GM23248 (cell line): ENCODE measurements around the gene DCHS2. TPM values are rescaled to one million over a fixed set of nuclear protein-coding genes. Genes with fewer than 3 reads are reported as not detected.

ENCODE experiments used
- DNase-seq: peaks from one replicate; pipeline ENCODE4 v3.0.0-alpha.2; 2015
- H2AFZ ChIP-seq: fragments of 200-600 bp; sonication (generic); 2 replicates; pipeline ENCODE4 v1.6.1; 2016; ENCODE audit warnings: antibody characterized with exemption
- H3F3A ChIP-seq: fragments of 200-600 bp; sonication (generic); 2 replicates; pipeline ENCODE4 v1.6.1; 2016; ENCODE audit warnings: mild to moderate bottlenecking, antibody characterized with exemption, mixed run types; ENCODE audit not compliant: insufficient read depth
- H3K27ac ChIP-seq: fragments of 200-600 bp; sonication (generic); 2 replicates; pipeline ENCODE4 v1.5.1; 2016; ENCODE audit warnings: mild to moderate bottlenecking
- H3K27me3 ChIP-seq: fragments of 200-600 bp; sonication (generic); replicated peaks from 2 replicates; pipeline ENCODE4 v1.6.1; 2016; ENCODE audit warnings: mild to moderate bottlenecking; ENCODE audit not compliant: insufficient read depth
- H3K36me3 ChIP-seq: fragments of 200-600 bp; sonication (generic); 2 replicates; pipeline ENCODE4 v1.6.1; 2016; ENCODE audit warnings: low read depth, mild to moderate bottlenecking
- H3K4me1 ChIP-seq: fragments of 200-600 bp; sonication (generic); 2 replicates; pipeline ENCODE4 v1.6.1; 2016; ENCODE audit warnings: mild to moderate bottlenecking; ENCODE audit not compliant: insufficient read depth
- H3K4me2 ChIP-seq: fragments of 200-600 bp; sonication (generic); one replicate; pipeline ENCODE4 v1.6.1; 2016; ENCODE audit warnings: mild to moderate bottlenecking; ENCODE audit not compliant: unreplicated experiment
- H3K4me3 ChIP-seq: fragments of 200-600 bp; sonication (generic); 2 replicates; pipeline ENCODE4 v1.5.1; 2016; ENCODE audit warnings: mild to moderate bottlenecking
- H3K79me2 ChIP-seq: fragments of 200-600 bp; sonication (generic); 2 replicates; pipeline ENCODE4 v1.6.1; 2016; ENCODE audit warnings: mild to moderate bottlenecking; ENCODE audit not compliant: insufficient read depth
- H3K9ac ChIP-seq: fragments of 200-600 bp; sonication (generic); 2 replicates; pipeline ENCODE4 v1.6.1; 2016; ENCODE audit warnings: mild to moderate bottlenecking
- H3K9me2 ChIP-seq: fragments of 200-600 bp; sonication (generic); 2 replicates; pipeline ENCODE4 v1.6.1; 2016; ENCODE audit warnings: mixed run types, mild to moderate bottlenecking, moderate library complexity; ENCODE audit not compliant: insufficient read depth
- H3K9me3 ChIP-seq: fragments of 200-600 bp; sonication (generic); one replicate; pipeline ENCODE4 v1.6.1; 2017; ENCODE audit warnings: low read depth
- H4K20me1 ChIP-seq: fragments of 200-600 bp; sonication (generic); 2 replicates; pipeline ENCODE4 v1.6.0; 2016; ENCODE audit not compliant: insufficient read depth
- EZH2 ChIP-seq: fragments of 200-600 bp; sonication (generic); IDR thresholded peaks from 2 replicates; pipeline ENCODE4 v1.6.1; 2018; ENCODE audit warnings: antibody characterized with exemption, mild to moderate bottlenecking; ENCODE audit not compliant: insufficient read depth, poor library complexity, severe bottlenecking
- EZH2phosphoT487 ChIP-seq: fragments of 200-600 bp; sonication (generic); IDR thresholded peaks from 2 replicates; pipeline ENCODE4 v1.6.1; 2018; ENCODE audit warnings: antibody characterized with exemption, moderate library complexity, mild to moderate bottlenecking, low read depth; ENCODE audit not compliant: insufficient read depth
- WGBS, 2 experiments: methylation state at CpG; one replicate each; pipeline ENCODE4 v1.1.6; 2015 to 2017; ENCODE audit warnings: low lambda C conversion rate in 2 of 2, low coverage in 1 of 2; ENCODE audit errors: missing lambda C conversion rate in 2 of 2; 5-methylcytosine and 5-hydroxymethylcytosine counted together
- in situ Hi-C: fragments of 300-500 bp; cut with MboI; formaldehyde crosslinking; loops from 2 replicates; pipeline ENCODE4 v1.15.0; 2020
- polyA plus RNA-seq: library from polyadenylated mRNA; unstranded; fragments of >200 nt; fragmentation: Nextera tagmentation; extraction: Ambion mirVana; gene quantifications from 2 replicates; pipeline ENCODE4 v1.2.1, GENCODE V29; 2016
- total RNA-seq: library from RNA; depleted of rRNA; stranded (reverse); fragments of >200 nt; shearing (Covaris generic); gene quantifications from 2 replicates; pipeline ENCODE4 v1.2.3, GENCODE V29; 2014

Gene DCHS2
- total and polyA plus RNA-seq, 2 experiments from 2014 or later, result not detected

DNA sequence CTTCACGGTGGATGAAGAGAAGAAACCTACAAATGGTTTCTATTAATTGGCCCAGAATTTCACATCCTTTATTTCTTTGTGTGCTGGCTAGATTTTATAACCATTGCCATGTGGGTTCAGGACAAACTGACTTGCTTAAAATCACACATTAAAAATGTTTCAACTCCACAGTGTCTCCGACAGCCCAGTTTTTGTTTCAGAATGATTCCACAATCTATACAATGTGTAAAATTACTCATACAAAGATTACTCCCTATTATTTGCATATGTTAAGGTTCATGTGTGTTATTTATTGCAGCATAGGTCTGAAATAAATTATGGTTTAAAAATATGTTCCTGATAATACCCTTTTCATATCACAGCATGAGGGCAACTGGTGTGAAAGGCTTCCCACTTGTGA, 20.6 kb downstream of the DCHS2 start:
- in situ Hi-C loops, result no loop called here

DNA sequence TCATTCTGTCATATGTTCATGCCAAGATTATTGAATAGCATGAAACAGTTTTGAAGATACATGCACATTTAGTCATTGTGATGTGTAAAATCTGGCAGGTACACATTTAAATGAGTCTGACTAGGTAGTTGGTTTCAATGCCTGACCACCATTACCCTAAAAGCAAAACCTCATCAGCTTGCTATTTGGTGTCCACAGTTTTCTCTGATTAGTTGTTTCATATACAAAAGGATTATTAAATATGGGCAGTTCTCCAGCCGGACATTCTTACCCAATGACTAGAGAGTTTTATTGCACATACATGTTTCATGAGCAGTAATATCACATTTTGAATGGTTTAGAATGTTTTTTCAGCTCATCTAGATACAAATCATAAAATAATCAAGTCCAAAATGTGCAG, 23.7 kb downstream of the DCHS2 start:
- H2AFZ ChIP-seq, result no peak overlapping the region
- H3K9ac ChIP-seq, result no peak overlapping the region
- H3K9me3 ChIP-seq, result no peaks in the 10 kb centered on the region
- no peak for TF ChIP-seq EZH2
- in situ Hi-C loops, result no loop called here
- no peaks in the 10 kb centered on the region; the same call in 1 of the 2 replicates for H3K4me1 ChIP-seq
- H3K27ac ChIP-seq, result no peak overlapping the region
- 0 out of 2 replicates have a peak, but pooled peaks cover 4% of the 10 kb centered on the region for H3K27me3 ChIP-seq
- no peaks in the 10 kb centered on the region for H3F3A ChIP-seq
- H3K4me2 ChIP-seq, result no peak overlapping the region
- no peaks in the 10 kb centered on the region for H4K20me1 ChIP-seq
- H3K36me3 ChIP-seq, result no peaks in the 10 kb centered on the region
- 84 to 86% methylated on average over 1 of the region's 1 CpG for WGBS, 2 experiments
- H3K4me3 ChIP-seq, result no peak overlapping the region
- no peaks in the 10 kb centered on the region for H3K9me2 ChIP-seq
- H3K79me2 ChIP-seq, result no peaks in the 10 kb centered on the region
- DNase-seq, result peak; percentile 13

More for the DNA sequence above, 20.6 kb downstream of the DCHS2 start:
- H3K4me2 ChIP-seq, result no peak overlapping the region
- no peaks in the 10 kb centered on the region for H4K20me1 ChIP-seq
- no peaks in the 10 kb centered on the region for H3F3A ChIP-seq
- 12 to 19% methylated on average over 2 of the region's 2 CpGs for WGBS, 2 experiments
- no peak overlapping the region for H3K27ac ChIP-seq
- H2AFZ ChIP-seq, result no peak overlapping the region
- no peaks in the 10 kb centered on the region for H3K79me2 ChIP-seq
- no peaks in the 10 kb centered on the region for H3K36me3 ChIP-seq
- TF ChIP-seq EZH2phosphoT487, result no peak
- TF ChIP-seq EZH2, result no peak
- H3K9me2 ChIP-seq, result no peaks in the 10 kb centered on the region
- no peaks in the 10 kb centered on the region for H3K4me1 ChIP-seq
- 0 out of 2 replicates have a peak, but pooled peaks cover 4% of the 10 kb centered on the region for H3K27me3 ChIP-seq
- no peaks in the 10 kb centered on the region for H3K9me3 ChIP-seq
- no peak for DNase-seq
- H3K4me3 ChIP-seq, result no peak overlapping the region
- H3K9ac ChIP-seq, result no peak overlapping the region

DNA sequence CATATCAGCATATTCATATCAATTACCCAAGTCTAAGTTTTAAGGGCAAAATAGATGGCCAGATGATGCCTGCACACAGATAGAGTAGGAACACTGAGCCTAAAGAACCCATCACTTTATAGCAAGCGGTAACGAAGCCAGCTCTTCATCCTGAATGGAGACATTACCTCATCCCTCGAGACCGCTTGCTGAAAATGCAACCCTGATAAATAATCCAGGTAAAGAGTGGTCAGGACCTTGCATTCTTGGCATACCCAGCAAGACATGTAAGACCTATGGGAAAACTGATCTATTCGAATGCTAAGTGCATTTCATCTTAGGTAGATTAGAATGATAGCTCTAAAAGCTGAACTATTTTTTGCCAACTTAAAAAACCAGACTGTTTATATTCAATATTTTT, 25.3 kb downstream of the DCHS2 start:
- Histone ChIP-seq H3K9ac (no peak overlapping the region), H4K20me1 (no peaks in the 10 kb centered on the region), H3K36me3 (no peaks in the 10 kb centered on the region), H3K27me3 (no peaks in the 10 kb centered on the region), H3K4me3 (no peak overlapping the region), H3K9me2 (no peaks in the 10 kb centered on the region), H3K9me3 (no peaks in the 10 kb centered on the region), H3K27ac (no peak overlapping the region), H3K4me1 (no peaks in the 10 kb centered on the region; the same call in 1 of the 2 replicates), H3K4me2 (no peak overlapping the region), H2AFZ (no peak overlapping the region), H3K79me2 (no peaks in the 10 kb centered on the region), H3F3A (no peaks in the 10 kb centered on the region)
- in situ Hi-C loops, result no loop called here
- 62 to 71% methylated on average over 5 of the region's 5 CpGs for WGBS, 2 experiments
- no peak for DNase-seq
- no peak for TF ChIP-seq EZH2
- TF ChIP-seq EZH2phosphoT487, result no peak

DNA sequence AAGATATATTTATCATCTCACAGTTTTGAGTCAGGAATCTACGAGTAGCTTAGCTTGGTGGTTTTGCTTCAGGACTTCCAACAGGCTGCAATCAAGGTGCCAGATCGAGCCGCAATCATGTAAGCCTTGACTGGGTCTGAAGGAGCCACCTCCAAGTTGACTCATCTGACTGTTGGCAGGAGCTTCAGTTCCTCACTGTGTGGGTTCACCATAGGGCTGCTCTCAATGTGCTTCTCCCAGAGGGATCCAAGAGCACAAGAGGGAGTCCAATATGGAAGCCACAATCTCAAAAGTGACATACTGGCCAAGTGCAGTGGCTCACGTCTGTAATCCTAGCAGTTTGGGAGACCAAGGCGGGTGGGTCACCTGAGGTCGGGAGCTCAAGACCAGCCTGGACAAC, 26.5 kb downstream of the DCHS2 start:
- Histone ChIP-seq H3K79me2 (no peaks in the 10 kb centered on the region), H3K27me3 (no peaks in the 10 kb centered on the region), H3F3A (no peaks in the 10 kb centered on the region), H3K9me3 (no peaks in the 10 kb centered on the region), H4K20me1 (no peaks in the 10 kb centered on the region), H3K27ac (no peak overlapping the region), H3K9me2 (no peaks in the 10 kb centered on the region), H3K36me3 (no peaks in the 10 kb centered on the region), H3K4me2 (no peak overlapping the region), H2AFZ (no peak overlapping the region), H3K4me1 (no peaks in the 10 kb centered on the region; the same call in 1 of the 2 replicates), H3K9ac (no peak overlapping the region), H3K4me3 (no peak overlapping the region)
- DNase-seq, result peak; percentile 49
- in situ Hi-C loops, result no loop called here
- 55 to 59% methylated on average over 6 of the region's 6 CpGs for WGBS, 2 experiments
- TF ChIP-seq EZH2, result no peak
- no peak for TF ChIP-seq EZH2phosphoT487

DNA sequence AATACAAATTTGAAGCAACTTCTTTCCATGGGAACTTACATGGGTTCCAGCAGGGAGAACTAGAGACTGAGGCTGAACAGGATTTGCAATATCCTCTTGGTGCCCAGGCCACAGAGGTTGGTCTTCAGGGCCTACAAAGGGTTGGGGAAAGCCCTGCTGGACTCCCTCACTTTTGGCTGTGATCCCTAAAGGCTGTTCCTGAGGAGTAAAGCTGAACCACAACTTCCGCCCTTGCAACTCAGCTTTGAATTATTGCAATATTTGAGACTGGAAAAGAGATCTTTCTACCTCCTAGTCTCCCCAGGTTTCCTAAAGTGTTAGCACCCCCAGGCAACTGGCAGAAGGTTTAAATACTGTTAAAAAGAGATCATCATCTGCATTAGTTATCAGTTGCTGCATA, 26.9 kb downstream of the DCHS2 start:
- peak; percentile 4 for DNase-seq
- no peaks in the 10 kb centered on the region for H3K79me2 ChIP-seq
- H3K27ac ChIP-seq, result no peak overlapping the region
- no peak overlapping the region for H3K4me2 ChIP-seq
- H2AFZ ChIP-seq, result no peak overlapping the region
- no peaks in the 10 kb centered on the region for H3K9me2 ChIP-seq
- H4K20me1 ChIP-seq, result no peaks in the 10 kb centered on the region
- no peaks in the 10 kb centered on the region for H3K36me3 ChIP-seq
- in situ Hi-C loops, result no loop called here
- 38 to 43% methylated on average over 1 of the region's 1 CpG for WGBS, 2 experiments
- H3K4me1 ChIP-seq, result no peaks in the 10 kb centered on the region; the same call in 1 of the 2 replicates
- TF ChIP-seq EZH2phosphoT487, result no peak
- no peak for TF ChIP-seq EZH2
- H3F3A ChIP-seq, result no peaks in the 10 kb centered on the region
- H3K4me3 ChIP-seq, result no peak overlapping the region
- H3K27me3 ChIP-seq, result no peaks in the 10 kb centered on the region
- no peaks in the 10 kb centered on the region for H3K9me3 ChIP-seq
- H3K9ac ChIP-seq, result no peak overlapping the region
